Tongue (tissue), 2 donors: ENCODE results near the gene TAMALIN. TPM values are rescaled to one million over a fixed set of nuclear protein-coding genes. Genes with fewer than 3 reads are reported as not detected.

Source experiments
- DNase-seq: peaks from one replicate; pipeline ENCODE4 v3.0.0-alpha.2; 2015
- total RNA-seq: library from RNA; depleted of rRNA; stranded (reverse); fragments of >200 nt; gene quantifications from one replicate; pipeline ENCODE4 v1.2.3, GENCODE V29; 2014

The TAMALIN gene
- total RNA-seq, 1 donor from 2014 or later: 25.5 TPM

DNA sequence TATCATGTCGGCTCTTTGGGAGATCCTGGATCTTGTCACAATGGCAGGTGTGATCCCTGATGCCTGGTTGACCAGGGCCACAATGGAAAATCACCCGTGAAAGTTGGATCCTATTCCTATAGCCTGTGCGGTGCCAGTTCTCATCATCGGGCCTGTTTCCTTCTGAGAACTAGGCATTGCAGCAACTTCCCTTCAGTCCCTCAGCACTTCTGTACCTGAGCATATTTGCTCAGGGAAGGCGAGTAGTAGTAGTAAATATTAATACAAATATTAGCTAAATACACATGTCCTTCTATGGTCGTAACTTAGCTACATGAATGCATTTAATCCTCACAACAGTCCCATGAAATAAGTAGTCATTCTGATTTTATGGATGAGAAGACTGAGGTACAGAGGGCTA lies 22.1 kb upstream of the TAMALIN start:
- no peak for DNase-seq

DNA sequence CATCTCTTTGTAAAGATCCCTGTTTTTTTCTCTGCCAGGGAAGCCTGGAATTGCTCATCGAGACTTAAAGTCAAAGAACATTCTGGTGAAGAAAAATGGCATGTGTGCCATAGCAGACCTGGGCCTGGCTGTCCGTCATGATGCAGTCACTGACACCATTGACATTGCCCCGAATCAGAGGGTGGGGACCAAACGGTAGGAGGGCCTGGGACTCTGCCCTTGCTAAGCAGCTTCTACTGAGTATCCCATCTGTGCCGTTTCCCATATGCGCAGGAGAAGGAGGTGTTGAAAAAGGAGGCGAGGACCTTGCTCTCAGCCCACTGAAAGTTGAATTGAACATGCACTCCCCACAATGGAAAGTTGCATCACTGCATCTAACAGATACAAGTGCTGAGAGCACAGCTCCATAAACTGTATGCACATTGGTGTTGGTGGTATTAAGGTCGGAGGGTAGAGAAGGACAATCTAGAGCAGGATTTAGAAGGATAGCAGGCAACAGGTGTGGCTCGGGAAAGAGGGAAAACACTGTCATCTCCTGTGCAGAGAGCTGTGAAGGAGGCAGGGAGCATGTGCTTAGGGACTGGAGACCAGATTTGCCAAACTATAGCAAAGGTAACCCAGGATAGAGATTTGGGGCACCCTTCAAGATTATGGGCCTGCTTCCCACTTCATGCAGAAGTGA lies 21.5 kb upstream of the TAMALIN start:
- DNase-seq: no peak

DNA sequence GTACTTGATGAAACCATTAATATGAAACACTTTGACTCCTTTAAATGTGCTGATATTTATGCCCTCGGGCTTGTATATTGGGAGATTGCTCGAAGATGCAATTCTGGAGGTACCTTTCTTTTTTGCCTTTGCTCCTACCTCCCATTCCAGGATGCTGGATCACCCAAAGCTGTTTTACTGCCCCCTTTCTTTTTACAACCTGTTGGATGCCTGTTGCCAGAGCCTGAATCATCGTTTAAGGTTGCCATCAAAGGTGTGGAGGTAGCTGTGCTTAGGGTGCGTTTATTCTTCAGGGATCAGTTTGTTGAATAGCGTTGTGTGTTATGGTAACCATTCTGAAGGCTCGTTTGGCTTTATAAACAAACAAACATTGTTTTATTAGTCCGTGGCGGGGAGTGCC lies 19.9 kb upstream of the TAMALIN start:
- DNase-seq: no peak

DNA sequence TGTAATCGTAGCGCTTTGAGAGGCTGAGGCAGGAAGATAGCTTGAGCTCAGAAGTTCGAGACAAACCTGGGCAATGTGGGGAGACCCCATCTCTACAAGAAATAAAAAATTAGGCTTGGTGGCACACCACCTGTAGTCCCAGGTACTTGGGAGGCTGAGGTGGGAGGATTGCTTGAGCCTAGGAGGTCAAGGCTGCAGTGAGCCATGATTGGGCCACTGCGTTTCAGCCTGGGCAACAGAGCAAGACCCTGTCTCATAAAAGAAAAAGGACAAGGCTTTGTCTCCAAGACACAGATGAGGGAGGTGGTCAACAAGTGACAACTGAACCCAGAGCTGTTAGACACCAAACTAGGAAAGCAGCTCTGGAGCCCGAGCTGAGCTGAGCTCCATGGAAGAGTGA lies 14.5 kb upstream of the TAMALIN start:
- no peak for DNase-seq

DNA sequence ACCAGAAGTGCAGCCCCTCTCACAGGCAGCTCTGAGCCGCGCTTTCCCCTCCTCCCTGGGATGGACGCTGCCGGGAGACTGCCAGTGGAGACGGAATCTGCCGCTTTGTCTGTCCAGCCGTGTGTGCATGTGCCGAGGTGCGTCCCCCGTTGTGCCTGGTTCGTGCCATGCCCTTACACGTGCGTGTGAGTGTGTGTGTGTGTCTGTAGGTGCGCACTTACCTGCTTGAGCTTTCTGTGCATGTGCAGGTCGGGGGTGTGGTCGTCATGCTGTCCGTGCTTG lies 12.3 kb upstream of the TAMALIN start:
- DNase-seq: no peak

DNA sequence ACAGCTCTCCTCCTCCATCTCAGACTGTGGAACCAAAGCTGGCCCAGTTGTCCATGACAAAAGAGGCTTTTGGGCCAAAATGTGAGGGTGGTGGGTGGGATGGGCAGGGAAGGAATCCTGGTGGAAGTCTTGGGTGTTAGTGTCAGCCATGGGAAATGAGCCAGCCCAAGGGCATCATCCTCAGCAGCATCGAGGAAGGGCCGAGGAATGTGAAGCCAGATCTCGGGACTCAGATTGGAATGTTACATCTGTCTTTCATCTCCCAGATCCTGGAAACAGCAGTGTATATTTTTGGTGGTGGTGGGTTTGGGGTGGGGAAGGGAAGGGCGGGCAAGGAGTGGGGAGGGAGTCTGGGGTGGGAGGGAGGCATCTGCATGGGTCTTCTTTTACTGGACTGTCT lies 11.8 kb upstream of the TAMALIN start:
- DNase-seq: no peak

DNA sequence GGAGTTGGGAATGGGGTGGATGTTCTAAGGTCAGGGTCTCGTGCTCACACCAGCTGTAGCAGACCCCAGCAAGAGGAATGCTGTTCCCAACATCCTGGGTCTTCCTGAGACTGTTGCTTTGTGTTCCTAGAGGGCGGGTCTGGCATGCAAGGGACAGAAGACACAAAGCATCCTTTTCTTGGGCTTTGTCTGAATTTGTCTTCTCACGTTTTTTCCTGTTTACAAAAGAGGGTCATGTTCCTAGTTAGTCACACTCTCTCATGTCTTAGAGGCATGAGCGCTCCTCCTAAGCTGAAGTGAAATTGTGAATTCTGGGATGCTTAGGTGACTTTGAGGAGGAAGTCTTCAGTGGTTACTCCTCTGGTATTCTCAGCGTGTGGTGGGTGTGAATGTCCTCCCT lies 9.6 kb upstream of the TAMALIN start:
- no peak for DNase-seq

DNA sequence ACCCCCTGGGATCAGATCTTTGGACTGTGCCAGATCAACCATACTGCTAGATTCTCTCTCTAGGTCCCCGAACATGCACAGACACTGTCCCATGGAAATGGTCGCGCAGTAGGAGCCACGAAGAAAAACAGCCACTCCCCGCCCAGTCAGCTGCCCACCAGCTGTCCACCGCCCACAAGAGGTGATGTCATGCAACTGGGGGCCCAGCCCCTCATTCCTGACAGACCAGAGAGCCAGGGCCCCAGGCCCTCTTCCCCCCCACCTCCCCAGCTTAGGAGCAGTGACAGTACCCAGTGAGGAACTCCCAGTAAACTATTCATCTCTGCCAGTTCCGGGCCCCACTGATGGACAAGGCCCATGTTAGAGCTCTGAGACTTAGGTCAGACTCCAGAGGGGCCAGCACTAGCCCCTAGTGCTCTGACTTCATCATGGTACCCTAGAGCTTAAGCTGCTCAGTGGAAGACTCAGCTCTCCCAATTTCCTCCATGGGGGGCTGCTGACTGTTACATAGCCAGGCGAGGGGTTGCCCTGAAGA lies 3.7 kb upstream of the TAMALIN start:
- DNase-seq: peak; percentile 61

DNA sequence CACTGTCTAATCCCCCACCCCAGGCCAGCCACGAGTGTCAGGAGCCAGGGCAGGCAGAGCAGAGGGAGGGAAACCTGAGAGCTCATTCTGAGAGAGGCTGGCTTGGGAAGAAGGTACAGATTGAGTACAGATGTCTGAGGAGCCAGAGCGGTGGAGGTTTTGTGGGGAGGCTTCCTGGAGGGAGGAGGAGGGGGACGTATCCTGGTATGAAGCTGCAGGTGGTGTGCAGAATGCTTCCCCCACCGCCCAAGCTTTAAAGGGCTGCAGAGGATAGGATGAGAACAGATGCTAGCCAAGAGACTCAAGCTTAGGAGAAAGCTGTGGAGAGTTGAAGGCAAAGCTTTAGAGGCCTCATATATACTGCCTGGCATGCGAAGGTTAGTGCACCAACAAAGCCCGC lies 3.2 kb upstream of the TAMALIN start:
- DNase-seq: no peak

DNA sequence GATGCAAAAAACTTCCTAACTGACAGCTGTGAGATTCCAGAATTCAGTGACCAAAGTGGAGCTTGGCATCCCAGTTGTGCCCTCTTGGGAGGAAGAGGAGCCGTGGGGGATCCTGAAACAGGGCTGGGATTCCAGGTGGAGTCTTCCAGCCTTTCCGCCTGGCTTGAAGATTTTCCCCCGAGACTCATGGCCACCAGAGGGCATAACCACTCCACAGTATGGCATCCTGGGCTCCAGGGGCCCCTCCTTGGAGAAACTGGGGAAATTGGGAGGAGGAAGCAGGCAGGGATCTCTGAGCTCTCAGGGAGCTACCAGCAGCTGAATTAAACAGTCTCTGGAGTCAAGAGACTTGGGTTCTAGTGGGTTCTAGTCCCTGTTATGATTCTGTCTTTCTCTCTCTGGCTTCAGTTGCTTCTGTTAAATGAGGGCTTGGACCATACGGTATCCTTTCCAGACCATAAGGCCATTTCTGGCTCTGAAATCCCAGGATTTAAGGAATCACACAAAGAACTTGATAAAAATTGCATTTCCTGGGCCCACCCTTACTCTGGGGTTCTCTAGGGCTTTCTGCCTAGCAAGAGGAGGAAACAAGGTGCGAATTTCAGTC lies 2.6 kb upstream of the TAMALIN start:
- peak; percentile 69 for DNase-seq

DNA sequence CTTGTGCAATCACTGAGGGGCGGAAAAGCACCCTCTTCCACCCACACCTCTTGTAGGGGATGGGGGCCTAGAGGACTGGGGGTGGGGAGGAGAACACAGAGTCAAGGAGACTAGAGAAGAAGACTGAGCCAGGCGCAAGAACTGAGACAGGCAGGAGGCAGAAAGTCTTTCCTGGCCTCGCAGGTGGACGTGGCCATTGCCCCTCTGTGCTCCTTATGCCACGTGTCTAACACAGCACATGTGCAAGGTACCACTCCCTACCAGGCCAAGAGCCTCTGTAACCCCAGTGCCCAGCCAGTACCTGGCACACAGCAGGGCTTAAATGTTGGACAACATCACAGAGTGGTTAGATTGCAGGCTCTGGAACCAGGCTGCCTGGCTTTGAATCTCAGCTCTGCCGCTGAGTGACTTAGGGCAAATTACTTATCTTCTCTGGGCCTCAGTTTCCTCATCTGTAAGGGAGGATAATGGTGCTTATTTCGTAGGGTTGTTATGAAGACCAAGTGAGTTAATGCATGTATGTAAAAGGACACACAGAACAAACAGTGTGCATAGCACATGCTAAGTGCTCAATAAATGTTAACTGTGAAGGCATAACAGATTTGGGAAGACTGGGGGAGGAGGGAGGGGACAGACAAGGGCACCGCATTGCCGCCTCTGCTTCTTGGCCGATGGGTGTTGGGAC lies 1.4 kb upstream of the TAMALIN start:
- no peak for DNase-seq

DNA sequence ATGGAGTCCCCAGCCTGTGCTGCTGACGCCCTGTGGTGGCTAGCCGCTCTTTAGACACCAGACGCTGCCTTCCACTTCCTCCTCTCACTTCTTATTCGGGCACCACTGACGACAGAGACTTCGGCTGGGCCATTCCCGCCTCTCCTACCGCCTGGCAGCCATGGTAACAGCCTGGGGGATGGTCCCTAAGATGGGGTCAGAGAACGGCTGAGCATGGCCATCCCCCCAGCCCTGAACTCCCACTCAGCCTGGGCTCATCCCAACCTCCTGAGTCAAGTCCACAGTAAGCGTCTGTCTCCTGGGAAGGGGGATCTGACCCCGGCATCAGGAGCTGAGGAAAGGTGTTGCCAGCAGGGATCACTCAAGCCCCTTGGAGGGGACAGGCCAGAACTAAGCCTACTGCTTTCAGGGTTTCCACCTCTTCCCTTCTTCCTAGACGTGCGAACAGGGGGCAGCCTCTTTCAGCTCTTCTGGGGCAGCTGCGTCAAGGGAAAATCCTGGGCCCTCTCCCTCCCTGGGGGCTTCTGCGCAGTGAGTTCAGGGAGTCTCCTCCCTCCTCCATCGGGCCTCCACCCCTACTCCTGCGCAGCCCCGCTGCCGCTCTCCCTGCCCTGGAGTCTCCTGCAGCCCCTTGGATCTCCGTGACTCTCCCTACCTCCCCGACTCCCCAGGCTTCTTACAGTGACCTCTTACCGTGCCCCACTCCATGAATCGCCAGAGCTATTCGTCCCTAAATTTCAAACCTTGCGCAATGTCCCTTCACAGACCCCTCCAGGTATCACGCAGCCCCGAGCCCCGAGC lies 643 bp upstream of the TAMALIN start:
- DNase-seq: peak; percentile 48

DNA sequence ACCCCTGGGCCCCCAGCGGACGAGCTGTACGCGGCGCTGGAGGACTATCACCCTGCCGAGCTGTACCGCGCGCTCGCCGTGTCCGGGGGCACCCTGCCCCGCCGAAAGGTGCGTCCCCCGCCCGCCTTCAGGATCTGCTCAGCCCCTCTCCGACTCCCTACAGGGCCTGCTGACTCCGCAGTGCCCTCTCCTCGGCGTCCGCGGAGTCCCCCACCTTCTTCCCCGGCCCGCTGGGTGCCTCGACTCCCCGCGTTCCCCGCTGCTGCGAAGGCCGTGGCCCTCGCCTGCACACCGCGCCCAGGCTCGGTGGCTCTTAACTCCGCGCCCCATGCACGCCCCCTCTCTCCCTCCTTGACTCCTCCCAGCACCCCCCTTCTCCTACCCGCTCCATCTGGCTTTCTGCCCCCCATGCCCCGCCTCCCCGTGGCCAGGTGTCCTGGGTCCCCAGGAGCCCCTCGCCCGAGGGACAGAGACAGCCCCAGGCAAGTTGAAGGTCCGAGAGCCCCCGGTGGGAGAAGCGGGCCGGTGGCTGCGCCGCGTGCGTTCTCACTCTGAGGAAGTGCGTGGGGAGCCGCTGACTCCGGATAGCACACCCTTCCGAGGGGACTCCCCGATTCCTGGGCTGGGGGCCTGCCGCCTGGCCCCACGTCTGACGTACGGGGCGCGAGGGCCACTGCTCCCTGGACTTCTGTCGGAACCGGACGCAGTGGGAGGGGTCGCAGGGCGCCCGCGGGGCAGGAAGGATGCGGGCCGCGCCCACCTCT lies 594 bp downstream of the TAMALIN start:
- peak; percentile 74 for DNase-seq

DNA sequence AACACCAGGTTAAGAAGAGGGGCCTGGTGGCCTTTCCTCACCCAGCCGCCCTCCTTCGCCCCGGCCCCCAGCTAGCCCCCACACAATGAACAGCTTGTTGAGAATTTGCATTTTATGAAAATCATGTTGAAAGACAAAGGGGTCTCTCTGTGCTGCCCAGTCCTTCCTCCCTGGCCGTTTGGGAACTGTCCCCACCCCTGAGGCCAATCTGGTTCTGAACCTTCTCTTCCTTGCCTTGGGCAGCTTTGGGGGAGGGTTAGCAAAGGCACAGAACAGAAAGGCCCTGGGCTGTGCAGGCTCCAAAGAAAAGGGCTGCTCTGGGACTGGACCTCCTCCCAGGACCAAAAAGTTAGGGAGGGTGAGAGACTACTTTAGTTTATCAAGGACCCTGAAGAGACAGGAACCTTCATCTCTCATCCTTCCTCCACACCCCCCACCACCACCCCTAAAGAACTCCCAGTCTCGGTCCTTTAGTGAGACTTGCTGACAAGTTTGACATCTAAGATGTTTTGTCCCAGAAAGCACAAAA lies 1.3 kb downstream of the TAMALIN start:
- no peak for DNase-seq

DNA sequence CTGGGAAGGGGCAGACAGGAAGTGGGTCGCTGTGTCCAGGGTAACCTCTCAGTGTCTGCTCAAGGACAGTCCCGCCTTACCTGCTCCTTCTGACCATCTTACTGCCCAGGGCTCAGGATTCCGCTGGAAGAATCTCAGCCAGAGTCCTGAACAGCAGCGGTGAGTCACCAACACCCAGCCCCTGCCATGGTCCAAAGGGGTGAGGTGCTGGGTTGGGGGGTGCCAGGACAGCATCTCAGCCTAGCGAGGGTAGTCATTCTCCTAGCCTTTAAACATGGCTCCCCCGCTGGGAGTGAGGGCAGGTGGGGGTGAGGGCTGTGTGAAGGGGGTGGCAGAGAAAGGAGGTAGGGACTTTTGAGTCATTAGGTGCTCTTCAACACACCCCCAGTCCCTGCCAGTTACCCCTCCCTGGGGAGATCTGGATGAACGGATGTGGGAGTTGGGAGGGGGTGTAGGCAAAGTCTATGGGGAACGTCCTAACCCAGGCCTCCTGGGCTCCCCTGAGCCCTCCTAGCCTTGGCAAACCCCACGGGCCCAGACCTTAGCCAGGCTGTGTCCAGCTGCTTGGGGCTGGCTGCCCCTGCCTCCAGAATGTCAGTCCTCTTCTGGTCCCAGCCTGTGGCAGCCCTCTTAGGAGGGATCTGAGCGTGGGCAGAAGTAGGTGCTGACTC lies 2.5 kb downstream of the TAMALIN start:
- DNase-seq: no peak

DNA sequence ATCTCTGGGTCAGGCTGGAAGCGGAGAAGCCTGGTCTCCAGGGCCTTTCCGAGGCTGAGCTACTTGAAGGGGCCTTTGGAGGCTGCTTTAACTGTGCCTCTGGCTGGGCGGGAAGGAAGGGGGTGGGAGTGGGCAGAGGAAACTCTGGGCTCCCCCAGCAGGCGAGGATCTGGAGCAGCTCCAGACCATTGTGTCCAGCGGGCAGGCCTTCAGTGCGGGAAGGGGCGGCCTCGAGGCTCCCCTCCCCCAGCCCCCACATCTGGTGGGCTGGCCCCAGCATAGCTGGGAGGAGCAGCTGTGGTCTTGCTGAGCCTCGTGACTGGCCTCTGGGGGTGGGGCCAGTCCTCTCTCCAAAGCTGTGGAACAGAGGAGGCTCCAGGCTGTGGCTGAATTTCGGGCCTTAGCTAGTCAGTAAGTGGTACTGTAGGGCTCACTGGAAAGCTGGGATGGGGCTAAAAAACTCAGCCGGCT lies 3.4 kb downstream of the TAMALIN start:
- DNase-seq: peak; percentile 97

DNA sequence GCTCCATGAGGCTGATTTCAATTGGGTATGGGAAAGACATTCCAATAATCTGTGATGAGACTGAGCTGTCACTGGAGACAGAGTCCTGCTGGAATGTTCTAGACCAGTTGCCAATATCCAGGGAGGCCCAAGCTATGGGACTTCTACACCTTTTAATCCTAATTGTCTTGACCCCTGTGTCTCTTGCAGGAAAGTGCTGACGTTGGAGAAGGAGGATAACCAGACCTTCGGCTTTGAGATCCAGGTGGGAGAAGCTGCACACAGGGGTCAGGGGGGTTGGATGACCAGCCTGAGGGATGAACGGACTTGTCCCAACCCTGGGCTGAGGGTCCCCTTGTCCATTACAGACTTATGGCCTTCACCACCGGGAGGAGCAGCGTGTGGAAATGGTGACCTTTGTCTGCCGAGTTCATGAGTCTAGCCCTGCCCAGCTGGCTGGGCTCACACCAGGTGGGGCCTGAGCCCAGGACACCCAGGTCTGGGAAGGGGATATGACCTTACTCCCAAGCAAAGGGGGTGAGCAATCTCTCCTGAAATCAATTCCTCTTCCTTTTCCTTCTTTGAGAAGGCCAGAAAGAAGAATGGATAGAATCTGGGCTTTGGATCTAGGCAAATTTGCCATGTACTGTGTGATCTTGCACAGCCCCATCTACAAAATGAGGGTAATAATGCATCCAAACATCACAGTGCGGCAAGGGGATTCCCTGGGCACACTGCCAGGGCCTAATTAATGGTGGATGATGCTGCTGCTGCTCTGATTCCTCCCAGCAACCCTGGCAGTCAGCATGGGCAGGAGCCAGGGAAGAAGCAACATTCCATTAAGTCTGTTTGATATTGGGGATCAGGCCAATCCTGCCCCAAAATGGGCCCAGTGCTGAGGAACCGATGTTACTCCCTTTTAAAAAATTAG lies 4.2 kb downstream of the TAMALIN start:
- no peak for DNase-seq

DNA sequence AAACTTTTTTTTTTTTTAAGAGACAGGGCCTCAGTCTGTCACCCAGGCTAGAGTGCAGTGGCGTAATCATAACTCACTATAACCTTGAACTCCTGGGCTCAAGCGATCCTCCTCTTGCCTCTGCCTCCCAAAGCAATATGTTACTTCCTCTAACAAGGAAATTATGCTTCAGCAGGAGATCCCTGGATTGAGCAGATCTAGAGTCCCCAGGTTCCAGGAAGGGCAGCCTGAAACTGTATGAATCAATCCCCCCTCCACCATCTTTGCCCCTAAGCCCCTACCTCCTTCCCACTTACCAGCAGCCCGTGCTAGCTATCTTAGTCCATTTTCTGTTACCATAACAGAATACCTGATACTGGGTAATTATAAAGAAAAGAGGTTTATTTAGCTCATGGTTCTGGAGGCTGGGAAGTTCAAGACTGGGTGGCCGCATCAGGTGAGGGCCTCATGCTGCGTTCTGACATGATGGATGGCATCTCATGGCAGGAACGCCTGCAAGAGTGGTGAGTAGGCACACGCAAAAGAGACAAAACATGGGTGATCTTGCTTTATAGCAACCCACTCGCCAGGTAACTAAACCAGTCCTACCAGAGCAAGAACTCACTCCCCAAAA lies 5.0 kb downstream of the TAMALIN start:
- no peak for DNase-seq

DNA sequence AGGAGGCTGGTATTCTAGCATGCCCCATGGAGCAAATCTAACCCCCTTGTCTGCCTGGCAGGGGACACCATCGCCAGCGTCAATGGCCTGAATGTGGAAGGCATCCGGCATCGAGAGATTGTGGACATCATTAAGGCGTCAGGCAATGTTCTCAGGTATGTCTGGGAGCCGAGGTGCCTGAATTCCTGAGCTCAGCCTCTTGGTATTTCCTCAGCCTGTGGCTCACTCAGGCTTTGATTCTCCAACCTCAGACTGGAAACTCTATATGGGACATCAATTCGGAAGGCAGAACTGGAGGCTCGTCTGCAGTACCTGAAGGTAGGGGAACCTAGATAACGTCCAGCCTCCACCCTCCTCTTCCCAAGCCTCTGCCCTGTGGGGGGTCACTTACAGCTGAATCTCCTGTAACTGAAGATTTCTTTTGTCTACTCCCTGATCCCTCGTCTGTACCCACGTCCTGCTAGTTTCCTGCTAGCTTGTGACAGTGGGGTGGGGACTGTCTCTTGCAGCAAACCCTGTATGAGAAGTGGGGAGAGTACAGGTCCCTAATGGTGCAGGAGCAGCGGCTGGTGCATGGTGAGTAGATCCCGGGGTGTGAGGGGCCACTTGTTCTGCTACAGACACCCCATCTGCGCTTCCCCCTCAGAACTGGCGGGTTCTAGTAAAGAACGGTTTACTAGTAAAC lies 7.0 kb downstream of the TAMALIN start:
- no peak for DNase-seq
